Tibial nerve (tissue), 4 donors: Measurements from ENCODE around the gene STYK1.

Experiments
- EP300 ChIP-seq, 2 donors: sonication (generic); formaldehyde crosslinking; IDR thresholded peaks; one replicate each; pipeline ENCODE4 v1.6.1; 2017; ENCODE audit warnings: antibody characterized with exemption in 2 of 2, mild to moderate bottlenecking in 1 of 2
- POLR2A ChIP-seq, 2 donors: fragments of 450-650 bp; IDR thresholded peaks; one replicate each; pipeline ENCODE4 v1.6.1; 2017; ENCODE audit warnings: antibody characterized with exemption in 2 of 2, mild to moderate bottlenecking in 2 of 2, moderate library complexity in 2 of 2
- TF ChIP-seq, protein P1 (sequence below), 5 experiments: fragments of 200-600 bp in 3 of 5; fragments of 450-650 bp in 2 of 5; sonication (generic) in 3 of 5; IDR thresholded peaks; one replicate each; pipeline ENCODE4 v1.5.1; 2016 to 2019; ENCODE audit warnings: antibody characterized with exemption in 5 of 5, mild to moderate bottlenecking in 3 of 5, moderate library complexity in 2 of 5

- TF ChIP-seq, protein P1, sequence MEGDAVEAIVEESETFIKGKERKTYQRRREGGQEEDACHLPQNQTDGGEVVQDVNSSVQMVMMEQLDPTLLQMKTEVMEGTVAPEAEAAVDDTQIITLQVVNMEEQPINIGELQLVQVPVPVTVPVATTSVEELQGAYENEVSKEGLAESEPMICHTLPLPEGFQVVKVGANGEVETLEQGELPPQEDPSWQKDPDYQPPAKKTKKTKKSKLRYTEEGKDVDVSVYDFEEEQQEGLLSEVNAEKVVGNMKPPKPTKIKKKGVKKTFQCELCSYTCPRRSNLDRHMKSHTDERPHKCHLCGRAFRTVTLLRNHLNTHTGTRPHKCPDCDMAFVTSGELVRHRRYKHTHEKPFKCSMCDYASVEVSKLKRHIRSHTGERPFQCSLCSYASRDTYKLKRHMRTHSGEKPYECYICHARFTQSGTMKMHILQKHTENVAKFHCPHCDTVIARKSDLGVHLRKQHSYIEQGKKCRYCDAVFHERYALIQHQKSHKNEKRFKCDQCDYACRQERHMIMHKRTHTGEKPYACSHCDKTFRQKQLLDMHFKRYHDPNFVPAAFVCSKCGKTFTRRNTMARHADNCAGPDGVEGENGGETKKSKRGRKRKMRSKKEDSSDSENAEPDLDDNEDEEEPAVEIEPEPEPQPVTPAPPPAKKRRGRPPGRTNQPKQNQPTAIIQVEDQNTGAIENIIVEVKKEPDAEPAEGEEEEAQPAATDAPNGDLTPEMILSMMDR (IDR thresholded peaks at IDR 0.05), result no peak
- no peak for TF ChIP-seq POLR2A (IDR thresholded peaks at IDR 0.05)
- TF ChIP-seq EP300 (IDR thresholded peaks at IDR 0.05), result no peak
Measured at GRCh38 chr12:10720974-10721650, 47.3 kb upstream of the STYK1 start.
